ENCODE measurements around the gene ITGB1.
"Not testable (repeated sequence)": the region's sequence is repeated elsewhere in the genome, so short reads cannot be mapped to it uniquely, and the experiment has no call there.

The ITGB1 gene

GRCh38 chr10:32958085-32959005 is at the start of gene ITGB1:
Gene ITGB1, minus strand, starts transcription at chr10:32958230. Its CDS starts 22,672 bp downstream, at chr10:32935558.
- DNase-seq, result peak; percentile 85 to 88

GRCh38 chr10:33006342-33006887 is 48.4 kb upstream of the ITGB1 start:
- DNase-seq, result no peak

DNA sequence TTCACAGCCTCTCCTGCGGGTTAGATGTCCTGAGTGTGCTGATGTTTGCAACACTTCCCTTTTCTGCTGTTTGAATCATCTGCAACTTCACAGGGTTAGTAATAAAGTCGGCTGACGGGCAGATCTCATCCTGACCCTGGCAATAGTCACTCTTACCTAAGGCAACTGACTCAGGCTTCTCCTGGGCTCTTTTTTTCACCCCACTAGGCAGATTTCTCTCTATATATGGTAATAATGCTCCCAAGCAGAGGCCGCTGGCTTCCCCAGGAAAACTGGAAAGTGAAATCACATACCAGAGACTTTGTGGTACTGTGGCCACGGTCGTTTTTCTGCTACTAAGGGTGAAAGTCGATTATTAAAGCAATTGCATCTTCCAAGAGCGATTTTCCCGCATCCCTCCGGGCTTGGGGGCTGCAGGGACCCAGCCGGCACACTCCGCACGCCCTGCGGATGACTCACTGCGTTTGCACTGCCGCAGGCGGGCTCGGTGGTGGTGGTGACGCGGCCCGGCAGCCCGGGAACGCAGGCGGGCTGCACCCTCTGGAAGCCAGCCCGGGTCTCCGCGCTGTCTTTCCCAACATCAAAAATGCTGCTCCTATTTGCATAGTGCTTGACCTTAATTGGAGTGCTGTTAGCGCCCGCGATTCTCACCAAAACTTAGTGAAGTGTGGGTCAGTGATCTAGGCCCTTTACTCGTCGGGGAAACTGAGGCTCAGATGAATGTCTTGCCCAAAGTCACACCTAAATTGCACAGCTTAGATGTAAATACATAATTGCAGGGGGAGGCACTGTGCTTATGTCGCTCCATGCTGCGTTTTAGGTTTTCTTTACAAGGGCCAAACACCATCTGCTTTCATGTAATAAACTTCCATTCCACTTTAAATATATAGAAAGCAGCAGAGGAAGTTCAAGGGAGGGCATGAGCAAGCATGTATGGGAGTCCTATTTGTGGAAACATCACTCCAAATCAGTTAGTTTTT is 47.6 kb upstream of the ITGB1 start:
- peak; percentile 84 to 95 for DNase-seq

DNA sequence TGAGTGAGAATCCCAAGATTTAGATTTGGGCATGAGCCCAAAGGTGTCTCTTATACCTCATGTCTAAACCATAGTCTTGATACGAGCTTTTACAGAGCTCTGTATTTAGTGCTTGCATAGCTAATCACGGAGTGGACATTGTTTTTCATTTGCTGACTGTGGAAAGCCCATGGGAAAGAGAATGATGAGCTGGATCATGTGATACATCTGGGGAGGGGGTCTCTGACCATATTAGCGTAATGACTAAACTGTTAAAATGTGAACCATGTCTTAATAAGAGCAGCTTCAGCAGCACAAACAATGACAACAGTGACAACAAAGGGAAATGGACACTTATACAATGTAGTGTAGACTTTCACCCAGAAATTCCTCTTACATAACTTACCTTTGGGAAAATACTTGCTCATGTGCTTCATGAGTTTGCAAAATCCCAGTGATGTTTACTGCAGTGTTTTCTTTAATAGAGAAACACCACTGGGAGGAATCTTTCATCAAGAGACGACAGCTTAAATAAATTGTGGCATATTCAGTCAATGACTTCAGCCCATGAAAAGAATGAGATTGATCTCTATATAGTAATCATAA is 44.0 kb upstream of the ITGB1 start:
- DNase-seq, result no peak

GRCh38 chr10:32998060-32998581 is 40.1 kb upstream of the ITGB1 start:
- DNase-seq, result not testable (repeated sequence)

DNA sequence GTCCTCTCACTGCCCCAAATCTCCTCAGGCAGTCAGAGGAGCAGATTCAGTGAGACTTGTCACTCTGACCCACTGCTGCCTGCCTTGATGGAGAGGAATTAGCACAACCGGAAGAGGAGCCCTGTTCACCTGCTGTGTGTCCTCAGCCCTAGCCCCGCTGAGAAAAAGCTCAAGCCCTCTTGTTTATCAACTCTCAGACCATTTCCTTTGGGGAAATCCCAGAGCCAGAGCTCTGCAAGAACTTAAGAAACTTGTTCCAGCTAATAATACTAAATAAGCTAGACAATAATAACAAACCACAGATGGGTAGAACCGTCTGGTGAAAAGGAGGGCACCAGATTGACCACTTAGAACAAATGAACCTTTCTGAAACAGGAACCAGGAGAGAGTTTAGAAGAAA is 37.7 kb upstream of the ITGB1 start:
- DNase-seq, result no peak

GRCh38 chr10:32995066-32995622 is 37.1 kb upstream of the ITGB1 start:
- no peak for DNase-seq

DNA sequence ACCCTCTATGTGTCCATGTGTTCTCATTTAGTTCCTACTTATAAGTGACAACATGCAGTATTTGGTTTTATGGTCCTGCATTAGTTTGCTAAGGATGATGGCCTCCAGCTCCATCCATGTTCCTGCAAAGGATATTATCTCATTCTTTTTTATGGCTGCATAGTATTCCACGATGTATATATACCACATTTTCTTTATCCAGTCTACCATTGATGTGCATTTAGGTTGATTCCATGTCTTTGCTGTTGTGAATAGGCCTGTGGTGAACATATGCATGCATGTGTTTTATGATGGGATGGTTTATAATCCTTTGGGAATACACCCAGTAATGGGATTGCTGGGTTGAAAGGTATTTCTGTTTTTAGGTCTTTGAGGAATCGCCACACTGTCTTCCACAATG is 36.6 kb upstream of the ITGB1 start:
- not testable (repeated sequence) for DNase-seq

GRCh38 chr10:32992310-32992709 is 34.3 kb upstream of the ITGB1 start:
- DNase-seq, result not testable (repeated sequence)

DNA sequence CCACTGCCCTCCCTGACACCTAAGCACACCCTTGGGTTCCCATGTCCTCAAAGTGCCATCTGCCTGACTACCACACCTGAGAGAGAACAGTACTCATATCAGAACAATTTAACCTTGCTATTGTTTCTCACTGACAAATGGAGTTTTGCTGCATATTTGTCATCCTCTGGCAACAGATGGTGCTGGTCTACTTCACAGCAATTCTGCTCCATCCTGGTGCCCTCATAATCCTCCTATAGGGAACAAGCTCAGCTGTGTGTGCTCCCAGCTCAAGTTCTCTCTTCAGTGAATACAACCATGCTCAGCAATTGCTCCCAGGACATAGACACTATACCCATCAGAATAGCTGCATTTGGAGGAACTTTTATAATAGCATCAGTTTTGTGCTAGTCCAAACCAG is 32.8 kb upstream of the ITGB1 start:
- DNase-seq, result no peak

DNA sequence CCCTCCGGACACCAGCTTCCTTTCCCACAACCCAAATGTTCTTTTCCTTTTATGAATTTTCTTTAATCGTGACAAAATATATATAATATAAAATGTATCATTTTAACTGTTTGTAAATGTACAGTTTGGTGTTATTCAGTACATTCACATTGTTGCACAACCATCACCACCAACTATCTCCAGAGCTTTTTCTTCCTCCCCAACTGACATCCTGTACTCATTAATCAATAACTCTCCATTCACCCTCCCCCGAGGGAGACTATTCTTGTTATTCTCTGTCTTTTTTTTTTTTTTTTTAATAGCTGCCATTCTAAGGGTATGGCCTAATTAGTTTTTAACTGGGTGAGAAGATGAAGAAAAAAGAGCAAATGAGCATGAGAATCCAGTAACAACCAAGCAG is 30.6 kb upstream of the ITGB1 start:
- no peak for DNase-seq

DNA sequence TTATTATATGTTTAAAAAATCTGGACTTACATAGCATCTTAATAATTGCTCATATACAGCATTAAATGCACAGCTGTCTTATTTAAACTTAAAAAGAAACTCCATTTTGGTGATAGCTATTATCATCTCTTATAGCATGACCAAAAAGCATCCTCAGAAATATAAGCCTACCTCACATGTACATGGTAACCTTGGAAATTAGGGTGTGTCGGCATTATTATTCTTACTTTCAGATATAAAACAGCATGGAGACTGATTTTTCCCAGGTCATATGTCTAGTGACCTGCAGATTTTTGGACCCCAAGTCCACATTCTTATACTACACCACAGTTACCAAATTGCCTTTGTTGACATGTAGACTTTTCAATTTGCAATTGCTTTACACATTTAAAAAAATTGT is 29.1 kb upstream of the ITGB1 start:
- no peak for DNase-seq

DNA sequence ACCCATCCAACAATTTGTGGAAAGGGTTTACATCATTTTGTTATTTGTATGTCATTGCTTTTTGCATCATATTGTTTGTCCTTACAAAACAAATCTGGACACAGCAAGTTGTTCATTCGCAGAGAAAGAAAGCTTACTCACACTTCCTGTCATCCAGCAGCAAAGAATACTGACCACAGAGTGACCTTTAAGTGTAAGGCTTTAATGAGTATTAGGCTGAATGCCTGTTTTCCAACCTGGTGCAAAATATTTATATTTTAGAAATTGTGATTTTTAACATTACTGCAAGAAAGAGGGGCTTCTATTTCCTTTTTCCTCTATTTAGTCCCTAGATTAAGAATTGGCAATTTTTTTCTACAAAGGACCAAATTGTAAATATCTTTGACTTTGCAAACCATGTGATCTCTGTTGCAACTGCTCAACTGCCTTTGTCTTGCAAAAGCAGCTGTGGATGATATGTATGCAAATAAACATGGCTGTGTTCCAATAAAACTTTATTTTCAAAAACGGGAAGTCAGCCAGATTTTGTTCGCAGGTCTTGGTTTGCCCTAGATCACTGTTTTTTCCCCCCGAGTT is 27.8 kb upstream of the ITGB1 start:
- DNase-seq, result peak; percentile 60 to 92

DNA sequence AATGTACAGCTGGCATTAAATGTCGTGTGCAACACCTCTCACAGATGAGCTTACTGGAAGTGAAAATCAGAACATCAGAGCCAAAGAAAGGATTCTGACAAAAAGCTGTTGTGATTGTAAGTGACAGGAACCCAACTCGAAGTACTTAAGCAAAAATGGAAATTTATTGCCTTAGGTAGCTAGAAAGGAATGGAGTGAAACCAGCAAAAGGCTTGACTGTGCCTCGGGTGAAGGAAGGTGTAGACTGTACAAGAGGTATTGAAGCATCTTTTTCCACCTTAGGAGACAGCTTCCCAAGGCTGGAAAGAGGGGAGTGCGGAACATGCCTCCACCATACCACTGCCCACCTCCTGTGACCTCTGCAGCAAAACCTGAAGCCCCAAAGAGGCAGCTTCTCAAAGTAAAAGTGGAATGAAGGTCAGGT is 27.3 kb upstream of the ITGB1 start:
- peak in 1 of 2 experiments; percentile 57 for DNase-seq

DNA sequence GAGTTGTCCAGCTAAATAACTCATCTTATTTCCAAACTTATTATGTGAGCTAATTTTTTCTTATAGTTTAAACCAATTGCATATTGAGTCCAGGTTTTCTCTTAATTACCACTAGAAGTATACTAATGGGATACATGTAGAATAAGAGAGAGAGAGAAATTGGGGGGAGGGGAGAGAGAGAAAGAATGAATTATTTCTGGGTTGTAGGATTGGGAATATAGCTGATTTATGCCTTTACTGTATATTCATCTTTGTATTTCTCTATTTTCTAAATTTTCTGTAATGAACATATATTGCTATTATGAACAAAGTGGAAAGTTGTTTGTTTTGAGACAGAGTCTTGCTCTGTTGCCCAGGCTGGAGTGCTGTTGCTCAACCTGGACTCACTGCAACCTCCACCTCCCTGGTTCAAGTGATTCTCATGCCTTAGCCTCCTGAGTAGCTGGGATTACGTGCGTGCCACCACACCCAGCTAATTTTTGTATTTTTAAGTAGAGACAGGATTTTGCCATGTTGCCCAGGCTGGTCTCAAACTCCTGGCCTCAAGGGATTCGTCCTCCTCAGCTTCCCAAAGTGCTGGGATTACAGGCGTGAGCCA is 26.1 kb upstream of the ITGB1 start:
- no peak for DNase-seq

DNA sequence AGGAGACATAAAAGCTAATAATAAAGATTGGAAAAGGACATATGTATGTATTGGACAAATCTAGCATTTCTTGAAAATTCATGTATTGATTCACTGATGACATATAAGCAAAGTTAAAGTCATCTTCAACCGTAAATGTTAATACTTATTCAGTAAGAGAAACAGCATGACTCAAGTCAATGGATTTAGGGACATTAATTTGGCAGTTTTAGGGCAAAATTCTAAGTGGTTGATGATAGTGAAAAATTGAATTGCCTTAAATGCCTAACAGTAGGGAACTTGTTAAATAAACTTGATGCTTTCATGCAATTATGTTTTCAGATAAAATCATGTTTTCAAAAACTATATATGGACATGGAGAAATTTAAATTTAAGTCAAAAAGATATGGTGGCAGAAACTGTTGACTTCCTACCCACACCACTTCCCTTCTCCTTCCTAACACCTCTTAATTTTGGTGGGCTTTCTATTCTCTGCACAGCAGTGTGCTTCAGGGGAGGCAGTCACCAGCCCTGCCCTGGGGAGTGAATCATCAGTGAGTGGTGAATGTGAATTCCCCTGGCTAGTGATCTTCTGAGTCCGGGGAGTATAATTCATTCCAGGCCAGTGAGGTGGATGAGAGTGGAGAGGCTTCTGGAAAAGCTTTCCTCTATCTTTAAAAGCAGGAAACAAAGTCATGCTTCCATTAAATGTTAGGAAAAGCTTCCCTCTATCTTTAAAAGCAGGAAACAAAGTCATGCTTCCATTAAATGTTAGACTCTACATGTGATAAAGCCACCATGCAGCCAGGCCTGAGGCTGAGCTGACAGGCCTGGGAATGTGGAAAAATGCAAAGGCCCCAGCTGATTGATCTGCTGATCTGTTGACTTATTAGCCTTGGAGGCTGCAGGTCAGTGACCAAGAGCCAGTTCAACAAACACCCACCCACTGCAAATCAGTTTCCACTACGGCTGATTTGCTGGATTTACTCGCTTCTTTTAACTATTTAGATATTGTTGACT is 25.2 kb upstream of the ITGB1 start:
- peak; percentile 79 to 92 for DNase-seq

DNA sequence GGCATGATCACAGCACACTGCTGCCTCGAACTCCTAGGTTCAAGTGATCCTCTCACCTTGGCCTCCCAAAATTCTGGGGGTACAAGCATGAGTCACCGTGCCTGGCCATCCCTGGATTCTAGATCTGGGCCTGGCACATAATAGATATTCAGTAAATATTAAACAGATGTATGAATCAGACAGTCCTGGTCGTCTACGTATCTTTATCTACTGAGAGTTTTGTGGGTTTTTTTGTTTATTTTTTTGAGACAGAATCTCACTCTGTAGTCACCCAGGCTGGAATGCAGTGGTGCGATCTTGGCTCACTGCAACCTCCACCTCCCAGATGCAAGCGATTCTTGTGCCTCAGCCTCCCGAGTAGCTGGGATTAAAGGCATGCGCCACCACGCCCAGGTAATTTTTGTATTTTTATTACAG is 24.3 kb upstream of the ITGB1 start:
- DNase-seq, result peak in 1 of 2 experiments; percentile 47

- peak in 1 of 2 experiments; percentile 42 for DNase-seq
Measured at GRCh38 chr10:32981760-32982159, 23.7 kb upstream of the ITGB1 start.

DNA sequence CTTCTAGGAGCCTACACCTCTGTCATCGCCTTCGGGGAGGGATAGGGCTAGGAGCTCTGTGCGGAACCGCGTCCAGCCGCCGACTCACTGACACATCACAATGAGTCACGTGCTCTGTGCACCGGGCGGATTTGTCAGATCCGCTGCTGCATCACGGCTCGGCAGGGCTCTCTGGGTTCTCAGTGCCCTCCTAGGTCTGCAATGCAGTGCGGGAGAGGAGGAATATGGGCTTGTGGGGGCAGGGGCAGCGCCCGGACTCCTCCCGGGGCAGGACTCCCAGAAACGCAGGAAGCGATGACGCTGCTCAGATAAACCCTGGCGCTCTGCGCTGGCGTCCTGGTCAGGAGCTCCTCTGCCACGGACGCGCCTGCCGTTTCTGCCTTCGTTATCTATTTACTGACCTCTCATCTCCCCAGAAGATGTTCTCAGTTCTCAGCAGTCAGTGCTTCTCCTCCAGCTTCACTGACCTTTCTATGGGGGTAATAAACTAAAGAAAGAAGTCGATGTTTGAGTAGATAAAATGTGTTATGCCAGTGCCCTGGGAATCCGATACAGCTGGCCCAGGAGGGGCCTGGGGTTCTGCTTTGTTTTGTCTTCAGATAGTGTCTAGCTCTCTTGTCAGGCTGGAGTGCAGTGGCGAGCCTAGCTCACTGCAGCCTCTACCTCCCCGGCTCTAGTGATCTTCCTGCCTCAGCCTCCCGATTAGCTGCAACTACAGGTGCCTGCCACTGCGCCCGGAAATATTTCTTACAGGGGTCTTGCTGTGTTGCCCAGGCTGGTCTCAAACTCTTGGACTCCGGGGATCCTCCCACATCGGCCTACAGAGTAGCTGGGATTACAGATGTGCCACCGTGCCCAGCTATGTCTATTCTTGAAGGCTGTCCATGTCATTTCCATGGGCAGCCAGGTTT is 22.8 kb upstream of the ITGB1 start:
- DNase-seq, result peak; percentile 98
